Osteocyte (in vitro differentiated cells): ENCODE measurements around the gene PCAT7. TPM values are rescaled to one million over a fixed set of nuclear protein-coding genes. Genes with fewer than 3 reads are reported as not detected.

Experiments
- DNase-seq: peaks from one replicate; pipeline ENCODE4 v3.0.0; 2021; ENCODE audit warnings: mixed read lengths; ENCODE audit not compliant: unreplicated experiment; ENCODE audit errors: extremely low spot score
- H3K27ac Mint-ChIP-seq: one replicate; pipeline ENCODE4 v1.8.0; 2021; ENCODE audit warnings: mild to moderate bottlenecking, mixed read lengths; ENCODE audit not compliant: unreplicated experiment
- H3K27me3 Mint-ChIP-seq: one replicate; pipeline ENCODE4 v1.8.0; 2021; ENCODE audit warnings: mixed read lengths; ENCODE audit not compliant: unreplicated experiment
- H3K36me3 Mint-ChIP-seq: one replicate; pipeline ENCODE4 v1.8.0; 2021; ENCODE audit warnings: mixed read lengths; ENCODE audit not compliant: unreplicated experiment
- H3K4me1 Mint-ChIP-seq: one replicate; pipeline ENCODE4 v1.8.0; 2021; ENCODE audit warnings: mixed read lengths; ENCODE audit not compliant: unreplicated experiment
- H3K4me3 Mint-ChIP-seq: one replicate; pipeline ENCODE4 v1.8.0; 2021; ENCODE audit warnings: mild to moderate bottlenecking, moderate library complexity, mixed read lengths; ENCODE audit not compliant: unreplicated experiment
- H3K9me3 Mint-ChIP-seq: one replicate; pipeline ENCODE4 v1.8.0; 2021; ENCODE audit warnings: mixed read lengths; ENCODE audit not compliant: unreplicated experiment
- total RNA-seq: library from RNA; stranded (reverse); gene quantifications from 2 replicates; pipeline ENCODE4 v1.2.1, GENCODE V29; 2021
- TF ChIP-seq, protein P1 (sequence below): fragments of 200-600 bp; sonication (generic); IDR thresholded peaks from 2 replicates; pipeline ENCODE4 v1.5.0; 2021; ENCODE audit warnings: antibody characterized with exemption, mild to moderate bottlenecking, moderate library complexity

PCAT7 gene
- total RNA-seq, 1 donor from 2014 or later: 14.6 TPM

DNA sequence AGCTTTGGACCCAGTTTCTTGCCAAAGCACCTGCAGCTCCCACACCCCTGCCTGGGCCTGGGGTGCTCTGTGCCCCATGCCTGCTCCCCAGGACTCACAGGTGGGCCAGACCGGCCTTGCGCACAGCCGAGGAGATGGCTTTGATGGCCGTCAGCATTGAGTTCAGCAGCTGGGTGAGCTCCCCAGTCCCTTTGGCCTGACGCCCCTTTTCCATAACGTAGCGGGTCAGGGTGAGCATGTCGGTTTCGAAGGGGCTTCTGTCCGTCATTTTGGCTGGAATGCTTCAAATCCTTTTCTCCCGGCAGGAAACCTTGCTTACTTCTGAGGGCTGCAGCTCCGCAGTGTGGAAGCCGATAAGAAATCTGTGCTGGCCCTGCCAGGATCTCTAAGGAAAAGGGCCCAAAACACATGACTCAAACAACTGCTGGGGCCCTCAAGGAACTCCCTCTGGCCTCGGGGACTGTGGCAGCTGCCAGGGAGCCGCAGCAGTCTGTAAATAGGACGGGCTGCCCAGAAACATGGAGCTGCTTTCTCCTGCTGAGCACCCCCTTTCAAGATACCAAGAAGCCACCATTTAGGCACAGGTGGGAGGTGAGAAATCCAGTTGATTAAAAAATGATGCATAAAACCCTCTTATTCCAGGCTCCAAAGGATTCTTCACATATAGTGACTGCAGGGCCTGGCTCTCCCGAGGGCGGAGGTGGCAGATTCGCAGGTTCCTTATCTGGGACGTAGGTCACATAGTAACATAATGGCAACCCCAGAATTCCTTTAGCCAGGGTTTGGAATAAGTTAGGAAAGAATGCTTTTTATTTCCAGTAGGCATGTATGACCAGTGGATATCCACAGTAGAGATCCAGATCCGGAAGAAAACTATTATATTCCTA lies 38.8 kb downstream of the PCAT7 start, which contains the start of gene FBP2:
TSS of gene FBP2 (minus strand) at position 366 of the 887 bp plus-strand sequence. CDS start at position 268, 98 bp downstream.
- H3K36me3 Mint-ChIP-seq: no peaks in the 10 kb centered on the region
- peaks cover 23% of the 10 kb centered on the region for H3K27me3 Mint-ChIP-seq
- no peaks in the 10 kb centered on the region for H3K4me1 Mint-ChIP-seq
- no peak within 1 kb of the TSS for H3K4me3 Mint-ChIP-seq
- no peak for DNase-seq
- no peaks in the 10 kb centered on the region for H3K9me3 Mint-ChIP-seq
- no peak within 1 kb of the TSS for H3K27ac Mint-ChIP-seq
- TF ChIP-seq, protein P1, sequence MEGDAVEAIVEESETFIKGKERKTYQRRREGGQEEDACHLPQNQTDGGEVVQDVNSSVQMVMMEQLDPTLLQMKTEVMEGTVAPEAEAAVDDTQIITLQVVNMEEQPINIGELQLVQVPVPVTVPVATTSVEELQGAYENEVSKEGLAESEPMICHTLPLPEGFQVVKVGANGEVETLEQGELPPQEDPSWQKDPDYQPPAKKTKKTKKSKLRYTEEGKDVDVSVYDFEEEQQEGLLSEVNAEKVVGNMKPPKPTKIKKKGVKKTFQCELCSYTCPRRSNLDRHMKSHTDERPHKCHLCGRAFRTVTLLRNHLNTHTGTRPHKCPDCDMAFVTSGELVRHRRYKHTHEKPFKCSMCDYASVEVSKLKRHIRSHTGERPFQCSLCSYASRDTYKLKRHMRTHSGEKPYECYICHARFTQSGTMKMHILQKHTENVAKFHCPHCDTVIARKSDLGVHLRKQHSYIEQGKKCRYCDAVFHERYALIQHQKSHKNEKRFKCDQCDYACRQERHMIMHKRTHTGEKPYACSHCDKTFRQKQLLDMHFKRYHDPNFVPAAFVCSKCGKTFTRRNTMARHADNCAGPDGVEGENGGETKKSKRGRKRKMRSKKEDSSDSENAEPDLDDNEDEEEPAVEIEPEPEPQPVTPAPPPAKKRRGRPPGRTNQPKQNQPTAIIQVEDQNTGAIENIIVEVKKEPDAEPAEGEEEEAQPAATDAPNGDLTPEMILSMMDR: no peak

DNA sequence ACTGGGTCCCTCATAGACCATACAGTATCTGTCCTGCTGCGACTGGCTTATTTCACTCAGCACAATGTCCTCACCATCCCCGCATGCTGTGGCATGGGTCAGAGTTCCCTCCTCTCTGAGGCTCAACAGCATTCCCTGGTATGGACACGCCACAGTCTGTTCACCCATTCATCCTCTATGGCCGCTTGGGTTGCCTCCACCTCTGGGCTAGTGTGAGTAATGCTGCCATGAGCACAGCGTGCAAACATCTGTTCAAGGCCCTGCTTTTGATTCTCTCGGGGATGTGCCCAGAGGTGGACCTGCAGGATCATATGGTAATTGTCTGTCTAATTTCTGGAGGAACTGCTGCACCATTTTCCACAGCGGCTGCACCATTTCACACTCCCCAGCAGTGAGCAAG lies 44.2 kb downstream of the PCAT7 start:
- no peak for DNase-seq
- Mint-ChIP-seq H3K36me3 (no peaks in the 10 kb centered on the region), H3K27me3 (peaks cover 32% of the 10 kb centered on the region), H3K9me3 (no peaks in the 10 kb centered on the region), H3K4me3 (no peak overlapping the region), H3K27ac (no peak overlapping the region), H3K4me1 (peaks cover 6% of the 10 kb centered on the region)
- TF ChIP-seq, protein P1: no peak

DNA sequence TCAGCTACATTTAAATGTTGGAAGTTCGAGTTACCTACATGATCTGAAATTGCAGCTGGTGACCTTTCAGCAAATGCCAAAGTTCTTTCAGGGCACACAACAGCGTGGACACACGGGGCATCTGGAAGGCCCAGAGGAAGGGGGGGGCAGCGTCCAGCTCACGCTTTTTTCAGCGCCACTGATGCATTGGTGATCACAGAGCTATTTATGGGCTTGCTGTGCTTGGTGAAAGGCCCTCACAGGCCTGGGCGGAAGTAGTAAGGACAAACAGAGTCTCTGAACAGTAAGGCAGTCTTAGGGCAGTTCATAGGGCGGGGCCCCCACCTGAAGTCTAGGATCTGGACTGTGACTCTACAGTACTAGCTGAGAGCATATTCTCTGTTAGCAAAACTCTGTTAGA lies 45.4 kb downstream of the PCAT7 start:
- TF ChIP-seq, protein P1: no peak

DNA sequence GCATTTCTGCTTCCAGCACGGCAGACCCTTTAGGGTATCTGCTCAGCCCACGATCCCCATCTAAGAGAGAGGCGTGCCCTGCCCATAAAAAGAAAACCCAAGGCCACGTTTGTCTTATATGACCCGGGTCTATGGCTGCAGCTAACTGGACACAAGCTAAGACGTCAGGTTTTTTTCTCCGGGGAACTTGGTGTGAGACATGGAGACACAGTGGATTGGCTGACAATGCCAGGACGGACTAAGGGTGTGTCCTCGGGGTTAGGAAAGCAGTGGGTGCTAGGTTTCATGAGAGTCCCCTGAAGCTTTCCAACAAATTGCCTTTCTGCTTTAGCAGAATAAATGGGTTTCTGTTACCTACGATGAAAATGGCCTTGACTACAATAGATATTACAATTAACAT lies 45.8 kb downstream of the PCAT7 start:
- H3K36me3 Mint-ChIP-seq: no peaks in the 10 kb centered on the region
- no peak overlapping the region for H3K27ac Mint-ChIP-seq
- peaks cover 6% of the 10 kb centered on the region for H3K4me1 Mint-ChIP-seq
- no peak overlapping the region for H3K4me3 Mint-ChIP-seq
- H3K9me3 Mint-ChIP-seq: no peaks in the 10 kb centered on the region
- H3K27me3 Mint-ChIP-seq: peaks cover 40% of the 10 kb centered on the region
- TF ChIP-seq, protein P1: no peak
- no peak for DNase-seq

More for the DNA sequence above, 45.4 kb downstream of the PCAT7 start:
- Mint-ChIP-seq H3K9me3 (no peaks in the 10 kb centered on the region), H3K36me3 (no peaks in the 10 kb centered on the region), H3K4me1 (peaks cover 6% of the 10 kb centered on the region), H3K27me3 (peaks cover 38% of the 10 kb centered on the region), H3K4me3 (no peak overlapping the region), H3K27ac (no peak overlapping the region)
- DNase-seq: no peak

DNA sequence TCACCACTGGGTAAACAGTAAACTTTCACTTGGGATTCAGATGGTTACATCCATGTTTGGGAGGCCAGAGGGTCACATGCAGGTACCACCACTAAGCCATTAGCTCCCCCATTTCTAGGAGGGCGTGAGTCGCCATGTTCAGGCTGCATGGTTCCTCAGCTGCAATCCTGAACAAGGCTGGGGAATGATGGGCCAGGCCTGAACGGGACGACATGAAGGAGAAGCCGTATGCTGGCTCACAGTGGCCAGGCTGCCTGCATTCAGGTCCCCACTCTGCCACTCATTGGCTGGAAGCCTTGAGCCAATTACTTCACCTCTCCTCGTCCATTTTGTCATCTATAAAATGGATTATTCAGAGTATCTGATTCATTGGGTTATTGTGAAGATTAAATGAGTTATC lies 47.8 kb downstream of the PCAT7 start:
- H3K27ac Mint-ChIP-seq: no peak overlapping the region
- H3K4me3 Mint-ChIP-seq: no peak overlapping the region
- H3K4me1 Mint-ChIP-seq: peaks cover 6% of the 10 kb centered on the region
- DNase-seq: no peak
- peaks cover 49% of the 10 kb centered on the region for H3K27me3 Mint-ChIP-seq
- no peaks in the 10 kb centered on the region for H3K9me3 Mint-ChIP-seq
- TF ChIP-seq, protein P1: no peak
- no peaks in the 10 kb centered on the region for H3K36me3 Mint-ChIP-seq
